SK-N-MC (cell line): Measurements from ENCODE around the gene NLRC5.

Experiments
- EZH2 ChIP-seq: fragments of 200-600 bp; sonication (generic); IDR thresholded peaks from one replicate; pipeline ENCODE4 v1.6.1; 2017; ENCODE audit warnings: antibody characterized with exemption
- FOXP2 ChIP-seq: optimal IDR thresholded peaks from 2 replicates; pipeline ENCODE3; 2011; ENCODE audit warnings: mild to moderate bottlenecking, moderate library complexity; ENCODE audit not compliant: insufficient read depth; ENCODE audit errors: extremely low read length, control extremely low read depth
- POLR2AphosphoS5 ChIP-seq: IDR thresholded peaks from 2 replicates; pipeline ENCODE4 v1.6.1; 2012; ENCODE audit warnings: mild to moderate bottlenecking, low read depth, low read length, borderline replicate concordance

DNA sequence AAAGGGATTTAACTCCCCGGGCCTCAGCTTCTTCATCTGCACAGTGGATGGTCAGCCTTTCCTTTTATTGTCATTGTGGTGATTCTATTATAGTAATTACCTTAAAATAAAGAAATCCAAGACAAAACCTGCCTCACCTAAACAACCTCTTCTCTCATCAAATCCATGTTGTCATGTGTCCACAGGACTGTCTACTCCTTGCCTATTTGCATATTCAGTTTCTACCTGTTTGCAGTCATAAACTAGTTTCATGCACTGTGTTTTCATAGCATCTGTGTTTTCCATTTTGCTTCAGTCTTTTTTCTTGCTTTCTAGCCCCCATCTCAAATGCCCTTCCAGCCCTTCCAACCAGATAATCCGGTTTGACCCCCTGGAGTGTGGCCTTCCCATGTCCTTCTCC, 58.7 kb downstream of the NLRC5 start:
- TF ChIP-seq EZH2, result no peak
- TF ChIP-seq POLR2AphosphoS5, result no peak
- TF ChIP-seq FOXP2, result no peak
